ENCODE data around the gene RBM47.
"Not testable (repeated sequence)": the region's sequence is repeated elsewhere in the genome, so short reads cannot be mapped to it uniquely, and the experiment has no call there.

Gene RBM47

DNA sequence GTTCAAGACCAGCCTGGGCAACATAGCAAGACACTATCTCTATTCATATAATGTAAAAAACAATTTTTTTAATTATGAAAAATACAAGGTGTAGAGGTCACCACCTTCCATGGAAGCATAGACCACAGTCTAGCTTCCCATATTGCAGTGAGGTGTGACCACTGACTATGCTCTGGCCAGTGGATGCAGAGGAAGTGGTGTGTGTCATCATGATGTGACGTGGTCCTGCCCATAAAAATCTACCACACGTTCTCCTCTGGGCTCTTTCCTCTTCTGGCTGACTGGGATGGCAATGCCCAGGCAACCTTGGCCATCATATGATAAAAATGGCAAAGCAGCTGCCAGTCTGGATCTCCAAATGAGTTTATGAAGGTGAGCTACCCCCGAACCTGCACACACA is 65.7 kb downstream of the RBM47 start:
- DNase-seq, result peak in 3 of 51 donors; percentile 3 to 13 (median 12)

DNA sequence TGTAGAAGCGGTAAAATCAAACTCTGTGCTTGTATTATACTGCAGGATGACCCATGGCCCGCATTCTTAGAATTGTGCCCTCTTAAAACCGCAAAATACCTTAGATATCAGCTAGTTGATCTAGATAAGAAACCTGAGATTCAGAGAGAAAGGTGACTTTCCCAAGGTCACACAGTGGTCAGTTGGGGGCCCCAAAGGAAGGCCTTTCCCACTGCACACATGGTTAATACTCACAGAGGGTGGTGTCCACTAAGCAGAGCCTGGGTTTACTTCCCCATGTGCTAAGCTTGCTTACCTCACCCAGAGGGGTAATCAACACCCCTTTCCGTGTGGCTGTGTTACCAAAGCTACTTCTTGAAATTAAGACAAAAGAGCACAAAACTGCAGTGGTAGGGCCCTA is 66.3 kb downstream of the RBM47 start:
- no peak for DNase-seq

DNA sequence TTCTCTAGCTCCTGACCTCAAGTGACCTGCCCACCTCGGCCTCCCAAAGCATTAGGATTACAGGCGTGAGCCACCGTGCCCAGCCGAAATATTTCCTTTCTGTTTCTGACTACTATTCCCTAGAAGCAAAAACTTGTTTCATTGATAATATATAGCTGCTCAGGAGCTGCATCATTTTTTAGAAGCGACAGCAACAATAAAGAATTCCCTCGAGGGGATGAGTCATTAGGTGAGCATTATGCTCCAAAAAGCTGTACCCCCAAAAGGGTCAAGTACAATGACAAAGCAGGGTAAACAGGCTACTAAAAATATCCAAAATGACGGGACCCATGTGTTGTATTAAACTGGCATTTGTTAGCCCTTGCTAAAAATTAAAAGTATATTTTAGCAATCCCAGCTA is 67.0 kb downstream of the RBM47 start:
- DNase-seq, result no peak

DNA sequence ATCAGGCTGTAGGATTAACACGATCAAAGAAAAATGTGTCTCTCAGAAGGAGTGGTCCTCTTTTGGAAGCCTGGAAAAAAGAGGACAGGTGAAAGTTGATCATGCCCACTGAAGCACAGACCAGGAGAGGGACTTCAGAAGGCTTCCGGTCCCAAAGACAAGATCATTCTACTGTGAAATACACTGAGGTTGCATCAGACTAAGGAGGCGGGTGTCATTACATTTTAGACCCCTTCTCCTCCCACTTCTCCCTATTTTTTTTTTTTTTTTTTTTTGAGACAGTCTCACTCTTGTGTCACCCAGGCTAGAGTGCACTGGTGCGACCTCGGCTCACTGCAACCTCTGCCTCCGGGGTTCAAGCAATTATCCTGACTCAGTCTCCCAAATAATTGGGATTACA is 67.5 kb downstream of the RBM47 start:
- no peak for DNase-seq

DNA sequence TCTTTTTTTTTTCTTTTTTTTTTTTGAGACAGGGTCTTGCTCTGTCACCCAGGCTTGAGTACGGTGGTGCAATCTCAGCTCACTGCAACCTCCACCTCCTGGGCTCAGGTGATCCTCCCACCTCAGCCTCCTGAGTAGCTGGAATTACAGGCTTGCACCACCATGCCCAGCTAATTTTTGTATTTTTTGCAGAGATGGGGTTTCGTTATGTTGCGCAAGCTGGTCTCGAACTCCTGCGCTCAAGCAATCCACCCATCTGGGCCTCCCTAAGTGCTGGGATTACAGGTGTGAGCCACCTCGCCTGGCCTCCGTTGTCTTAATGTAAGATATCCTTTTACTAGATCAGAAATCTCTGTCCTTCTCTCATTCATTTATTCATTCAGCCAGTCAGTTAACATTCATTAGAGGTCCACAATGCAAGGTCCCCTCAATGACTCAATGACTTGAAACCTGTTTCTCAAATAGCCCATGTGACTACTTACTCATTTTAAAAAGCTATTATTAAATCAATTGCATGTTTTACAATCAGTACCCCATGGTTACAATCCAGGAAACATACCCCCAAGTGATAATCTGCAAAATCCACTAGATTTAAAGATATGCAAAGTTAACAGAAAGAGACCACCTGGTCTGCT is 68.0 kb downstream of the RBM47 start:
- DNase-seq, result not testable (repeated sequence)

DNA sequence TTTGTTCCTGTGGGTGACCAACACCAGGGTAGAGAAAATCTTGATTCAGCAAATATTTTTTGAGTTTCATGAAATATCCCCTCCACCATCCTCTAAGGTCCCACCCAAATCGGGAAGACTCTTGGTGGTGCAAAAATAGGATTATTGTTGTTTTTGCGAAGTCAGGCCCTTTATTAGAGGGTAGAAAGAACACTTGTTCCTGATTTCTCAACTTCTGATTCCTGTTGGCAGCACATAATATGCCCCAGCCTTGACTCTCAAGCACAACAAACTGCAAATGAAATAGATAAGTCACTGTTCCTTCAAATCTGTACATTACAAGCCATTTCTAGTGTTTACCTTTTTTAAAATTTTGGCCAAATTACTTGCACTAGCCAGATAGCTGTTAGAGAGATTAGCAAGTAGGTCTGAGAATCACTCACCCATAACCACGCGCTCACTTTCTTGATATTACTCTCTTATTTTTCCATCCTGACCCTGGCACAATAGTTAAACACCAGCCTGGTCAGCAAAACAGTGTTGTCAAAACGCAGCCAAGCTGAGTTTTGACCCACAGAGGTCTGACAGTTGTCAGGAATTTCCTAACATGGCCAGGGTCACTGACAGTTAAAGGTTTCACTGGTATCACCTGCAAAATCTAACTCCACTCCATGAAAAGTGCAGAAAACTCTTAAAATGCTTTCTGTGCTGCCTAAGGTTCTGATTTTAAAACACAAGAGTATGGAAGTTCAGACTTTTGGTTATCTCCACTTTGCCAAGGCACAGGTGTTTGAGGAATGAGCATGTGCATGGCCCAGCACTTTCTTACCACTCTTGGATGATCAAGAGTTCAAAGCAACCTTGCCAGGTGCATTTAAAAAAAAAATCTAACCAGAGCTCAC is 69.8 kb downstream of the RBM47 start:
- DNase-seq, result peak in 1 of 51 donors; percentile 2

DNA sequence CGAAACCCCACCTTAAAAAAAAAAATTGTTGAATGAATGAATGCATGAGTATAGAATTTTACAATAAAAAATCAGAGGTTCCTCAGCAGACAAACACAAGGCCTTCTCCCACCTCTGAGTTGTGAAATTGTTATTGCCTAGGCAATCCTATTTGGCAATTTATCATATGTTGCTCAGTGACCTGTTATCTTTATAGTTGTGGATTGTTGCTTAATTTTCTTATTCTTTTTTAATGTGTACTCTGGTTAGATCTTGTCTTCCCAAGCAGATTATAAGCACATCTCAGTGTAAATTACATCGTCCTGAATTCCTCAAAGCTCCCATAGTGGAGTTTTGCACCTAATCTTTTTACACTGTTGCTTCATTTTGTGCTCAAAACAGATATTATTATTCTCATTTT is 71.9 kb downstream of the RBM47 start:
- DNase-seq, result no peak

DNA sequence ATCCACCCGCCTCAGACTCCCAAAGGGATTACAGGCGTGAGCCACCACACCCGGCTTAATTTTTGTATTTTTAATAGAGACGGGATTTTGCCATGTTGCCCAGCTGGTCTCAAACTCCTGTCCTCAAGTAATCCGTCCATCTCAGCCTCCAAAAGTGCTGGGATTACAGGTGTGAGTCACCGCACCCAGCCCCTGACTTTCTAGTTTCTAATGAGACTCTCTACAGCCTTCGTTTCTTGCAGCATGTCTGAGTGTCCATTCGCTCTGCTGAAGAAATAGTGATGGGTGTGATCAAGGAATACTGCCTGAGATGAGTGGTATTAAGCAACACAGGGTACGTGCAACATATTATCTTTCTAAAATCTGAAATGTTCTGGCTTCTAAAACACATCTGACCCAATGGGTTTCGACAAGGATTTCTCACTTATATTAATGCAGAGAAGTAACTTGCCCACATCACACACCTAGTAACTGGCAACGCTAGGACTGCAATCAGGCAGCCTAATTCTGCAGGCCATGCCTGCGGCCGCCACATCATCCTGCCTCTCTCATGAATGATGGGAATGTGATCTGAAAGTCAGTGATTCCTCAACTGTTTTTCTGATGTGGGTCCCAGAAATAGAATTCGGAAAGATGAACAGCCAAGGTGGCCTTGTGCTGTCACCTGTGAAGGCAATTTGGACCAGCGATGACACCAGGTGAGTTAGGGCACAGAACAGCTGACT is 74.3 kb downstream of the RBM47 start:
- DNase-seq, result no peak

DNA sequence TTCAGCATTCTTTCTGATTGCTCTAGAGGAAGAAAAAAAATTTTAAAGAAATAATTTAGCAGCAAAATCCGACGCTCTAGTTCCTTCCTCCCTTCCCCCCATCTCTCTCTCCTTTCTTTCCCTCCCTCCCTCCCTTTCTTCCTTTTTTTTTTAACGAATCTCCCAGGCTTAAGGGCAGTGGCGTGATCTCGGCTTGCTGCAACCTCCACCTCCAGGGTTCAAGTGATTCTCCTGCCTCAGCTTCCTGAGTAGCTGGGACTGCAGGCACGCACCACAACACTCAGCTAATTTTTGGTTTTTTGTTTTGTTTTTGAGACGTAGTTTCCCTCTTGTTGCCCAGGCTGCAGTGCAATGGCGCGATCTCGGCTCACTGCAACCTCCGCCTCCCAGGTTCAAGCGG is 75.0 kb downstream of the RBM47 start:
- DNase-seq, result not testable (repeated sequence)

DNA sequence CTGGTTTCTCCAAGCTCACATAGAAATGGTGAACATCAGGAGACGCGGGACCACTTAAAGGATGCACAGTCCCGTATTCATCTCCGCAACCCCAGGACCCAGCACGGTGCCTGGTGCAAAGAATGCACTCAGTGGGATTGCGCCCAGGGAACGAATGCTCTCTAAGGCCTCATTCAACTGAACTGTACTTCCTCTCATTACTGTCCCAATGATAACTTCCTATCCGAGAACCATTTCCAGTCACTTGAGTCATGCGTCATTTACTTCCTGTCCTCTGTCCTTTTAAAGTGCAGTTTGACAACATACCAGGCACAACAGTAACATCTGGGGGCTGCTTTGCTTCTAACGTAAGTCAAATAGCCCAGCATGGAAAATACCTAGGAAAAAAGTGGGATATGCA is 75.7 kb downstream of the RBM47 start:
- peak in 1 of 51 donors; percentile 8 for DNase-seq

DNA sequence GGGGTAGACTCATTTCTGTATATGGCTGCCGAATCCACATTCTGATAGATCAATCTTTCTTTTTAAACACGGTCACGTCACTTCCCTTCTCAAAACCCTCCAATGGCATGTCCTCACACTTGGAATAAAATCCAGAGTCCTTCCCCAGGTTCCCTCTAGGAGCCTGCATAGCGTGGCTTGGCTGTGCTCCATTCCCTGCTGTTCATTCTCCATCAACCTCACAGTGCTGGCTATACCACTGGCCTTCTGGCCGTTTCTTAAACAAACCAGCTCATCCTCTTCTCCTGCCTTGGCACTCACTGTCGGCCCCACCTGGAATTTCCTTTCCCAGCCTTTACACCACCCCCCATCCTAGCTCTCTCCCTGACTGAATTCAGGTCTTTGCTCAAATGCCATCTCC is 77.1 kb downstream of the RBM47 start:
- DNase-seq, result no peak

DNA sequence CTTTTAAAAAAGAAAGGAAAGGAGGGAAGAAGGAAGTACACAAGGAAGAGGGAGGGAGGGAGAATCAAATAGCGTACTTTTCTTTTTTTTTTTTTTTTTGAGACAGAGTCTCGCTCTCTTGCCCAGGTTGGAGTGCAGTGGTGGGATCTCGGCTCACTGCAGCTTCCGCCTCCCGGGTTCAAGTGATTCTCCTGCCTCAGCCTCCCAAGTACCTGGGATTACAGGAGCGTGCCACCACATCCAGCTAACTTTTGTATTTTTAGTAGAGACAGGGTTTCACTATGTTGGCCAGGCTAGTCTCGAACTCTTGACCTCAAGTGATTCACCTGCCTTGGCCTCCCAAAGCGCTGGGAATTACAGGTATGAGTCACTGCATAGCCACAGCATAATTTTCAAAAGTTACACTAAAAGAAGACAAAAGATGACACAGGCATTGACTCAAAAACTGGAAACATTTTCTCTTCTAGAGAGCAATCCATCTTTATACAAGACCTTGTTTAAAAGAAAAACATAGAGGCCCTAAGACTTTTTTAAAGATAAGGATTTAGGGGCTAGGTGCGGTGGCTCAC is 78.0 kb downstream of the RBM47 start:
- not testable (repeated sequence) for DNase-seq

DNA sequence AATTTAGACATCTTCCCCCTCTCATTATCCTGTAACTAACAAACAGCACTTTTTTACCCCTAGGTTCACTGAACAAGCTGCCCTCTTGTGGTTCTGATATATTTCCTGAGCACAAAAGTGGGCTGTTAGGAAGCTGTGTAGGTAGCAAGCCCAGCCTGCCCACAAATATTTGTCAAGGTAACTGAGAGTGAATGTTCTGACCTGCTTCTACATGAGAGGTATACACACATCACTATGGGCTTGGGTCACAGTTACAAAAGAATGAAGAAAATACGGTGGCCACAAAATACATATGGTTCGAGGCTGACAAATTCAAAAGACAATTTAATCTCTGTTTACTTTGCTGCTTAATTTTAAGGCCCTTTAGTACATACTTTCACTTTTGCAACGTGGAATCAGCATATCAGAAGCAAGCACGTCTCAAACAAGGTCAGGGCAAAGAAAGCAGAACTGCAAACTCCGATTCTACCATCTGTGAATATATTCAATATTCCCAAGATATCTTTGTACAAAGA is 78.7 kb downstream of the RBM47 start:
- DNase-seq, result no peak

DNA sequence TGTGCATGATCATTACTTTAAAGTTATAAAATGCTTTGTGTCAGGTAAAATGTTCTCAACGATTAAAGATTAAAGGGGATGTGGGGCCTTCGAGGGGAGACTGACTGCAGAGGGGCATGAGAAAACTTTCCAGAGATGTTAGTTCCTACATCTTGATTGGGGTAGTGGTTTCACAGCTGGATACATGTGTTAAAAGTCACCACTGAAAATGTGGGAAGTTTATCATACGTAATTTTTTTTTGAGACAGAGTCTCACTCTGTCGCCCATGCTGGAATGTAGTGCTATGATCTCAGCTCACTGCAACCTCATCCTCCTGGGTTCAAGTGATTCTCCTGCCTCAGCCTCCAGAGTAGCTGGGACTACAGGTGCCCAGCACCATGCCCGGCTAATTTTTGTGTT is 79.5 kb downstream of the RBM47 start:
- no peak for DNase-seq

DNA sequence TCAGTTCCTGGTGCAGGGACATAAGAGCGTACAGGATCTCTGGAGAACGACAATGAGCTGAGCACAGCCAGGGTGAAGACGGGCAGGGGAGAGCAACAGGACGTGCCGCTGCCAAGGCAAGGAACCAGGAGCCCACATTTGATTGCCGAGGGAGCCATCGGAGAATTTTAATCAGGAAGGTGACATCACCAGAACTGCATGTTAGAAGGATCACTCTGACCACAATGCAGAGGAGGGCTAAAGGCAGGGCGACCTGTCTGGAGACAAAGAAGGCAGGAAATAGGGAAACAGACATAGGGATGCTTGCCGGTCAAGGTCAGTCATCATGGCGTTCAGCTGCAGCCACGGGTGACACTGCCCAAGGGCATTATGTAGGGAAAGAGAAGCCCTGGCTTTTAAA is 81.4 kb downstream of the RBM47 start:
- no peak for DNase-seq

DNA sequence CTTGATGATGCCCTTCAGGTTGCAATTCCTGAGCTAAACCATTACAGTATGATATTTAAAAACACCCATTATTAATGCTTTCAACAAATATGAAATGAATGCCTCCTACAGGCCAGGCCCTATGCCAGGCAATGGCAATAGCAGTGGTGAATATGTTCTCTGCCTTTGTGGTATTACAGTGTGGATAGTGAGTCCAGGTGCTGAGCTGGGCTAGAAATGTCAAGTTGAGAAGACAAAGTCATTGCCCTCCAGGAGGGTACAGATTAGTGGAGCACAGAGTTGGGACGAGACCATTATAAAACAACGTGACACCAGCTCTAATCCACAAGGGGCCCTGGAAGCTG is 81.9 kb downstream of the RBM47 start:
- no peak for DNase-seq

DNA sequence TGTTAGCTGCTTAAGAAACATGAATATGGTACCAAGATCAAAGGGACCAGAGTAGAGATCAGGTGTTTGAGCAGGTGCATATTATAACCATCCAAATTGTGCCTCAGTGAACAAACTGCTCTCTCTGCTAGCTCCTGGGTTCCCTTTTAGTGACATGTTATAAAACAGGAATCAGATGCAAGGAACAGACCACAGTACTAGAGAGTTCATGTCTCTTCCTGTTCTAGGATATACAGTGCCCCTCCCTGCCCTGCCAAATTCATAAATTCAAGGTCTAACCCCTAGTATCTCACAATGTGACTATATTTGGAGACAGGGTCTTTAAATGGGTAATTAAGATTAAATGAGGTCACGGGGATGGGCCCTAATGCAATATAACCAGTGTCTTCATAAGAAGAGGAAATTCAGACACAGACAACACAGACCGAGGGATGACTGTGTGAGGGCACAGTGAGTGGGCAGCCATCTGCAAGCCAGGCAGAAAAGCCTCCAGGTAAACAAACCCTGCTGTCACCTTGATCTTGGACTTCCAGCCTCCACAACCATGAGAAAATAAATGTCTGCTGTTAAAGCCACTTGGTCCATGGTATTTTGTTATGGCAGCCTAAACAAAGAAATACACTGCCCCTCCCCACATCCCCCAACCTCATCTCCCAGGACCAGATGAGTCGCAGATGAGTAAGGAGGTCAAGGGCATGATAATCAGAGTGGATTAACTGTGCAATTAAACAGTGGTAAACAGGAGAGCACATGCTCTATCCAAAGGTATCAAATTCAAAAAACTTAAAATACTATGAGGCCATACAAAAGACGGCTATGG is 82.5 kb downstream of the RBM47 start:
- no peak for DNase-seq

DNA sequence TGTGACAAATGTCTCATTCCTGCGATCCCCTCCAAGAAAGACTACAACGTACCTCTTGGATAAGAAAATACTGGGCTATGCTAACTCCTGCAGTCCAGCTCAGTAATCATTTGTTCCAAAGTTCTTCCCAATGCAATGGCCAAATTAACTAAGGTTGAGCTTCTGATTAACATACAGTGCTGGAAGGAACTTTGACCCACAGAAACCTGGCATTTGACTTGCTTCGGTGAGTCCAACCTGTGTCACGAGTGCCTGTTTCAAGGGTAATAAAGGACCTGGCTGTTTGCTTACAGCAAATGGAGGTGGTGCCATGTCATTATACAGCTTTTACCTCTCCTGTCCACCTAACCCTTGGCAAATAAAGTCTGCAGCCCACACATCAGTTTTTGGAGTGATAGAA is 83.2 kb downstream of the RBM47 start:
- DNase-seq, result no peak

DNA sequence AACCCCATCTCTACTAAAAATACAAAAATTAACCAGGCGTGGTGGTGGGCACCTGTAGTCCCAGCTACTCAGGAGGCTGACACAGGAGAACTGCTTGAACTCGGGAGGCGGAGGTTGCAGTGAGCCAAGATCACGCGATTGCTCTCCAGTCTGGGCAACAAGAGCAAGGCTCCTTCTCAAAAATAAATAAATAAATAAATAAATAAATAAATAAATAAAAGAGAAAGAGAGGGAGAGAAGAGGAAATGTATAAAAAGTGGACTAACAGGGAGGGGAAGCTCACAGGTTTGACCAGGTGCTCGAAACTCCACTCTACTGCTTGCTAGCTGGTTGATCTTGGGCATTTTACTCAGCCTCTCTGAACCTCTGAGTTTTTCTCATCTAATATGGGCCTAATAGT is 84.2 kb downstream of the RBM47 start:
- DNase-seq, result not testable (repeated sequence)

DNA sequence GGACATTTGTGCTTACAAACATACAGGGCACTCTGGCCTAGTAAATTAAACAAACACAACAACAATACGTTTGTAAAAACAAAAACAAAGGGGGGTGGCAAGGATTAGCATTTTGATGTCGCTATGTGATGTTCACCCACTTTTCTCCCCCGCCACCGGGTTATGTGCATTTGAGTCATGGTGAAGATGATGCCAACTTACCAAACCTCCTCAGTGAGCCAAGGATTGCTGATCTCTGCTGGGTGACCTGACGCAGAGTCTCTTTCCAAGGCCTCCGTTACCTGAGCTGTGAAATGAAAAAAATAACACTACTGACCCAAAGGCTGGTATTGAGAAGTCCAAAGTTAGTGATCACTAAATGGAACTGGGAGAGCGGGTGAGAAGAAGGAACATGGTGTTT is 85.4 kb downstream of the RBM47 start:
- no peak for DNase-seq

DNA sequence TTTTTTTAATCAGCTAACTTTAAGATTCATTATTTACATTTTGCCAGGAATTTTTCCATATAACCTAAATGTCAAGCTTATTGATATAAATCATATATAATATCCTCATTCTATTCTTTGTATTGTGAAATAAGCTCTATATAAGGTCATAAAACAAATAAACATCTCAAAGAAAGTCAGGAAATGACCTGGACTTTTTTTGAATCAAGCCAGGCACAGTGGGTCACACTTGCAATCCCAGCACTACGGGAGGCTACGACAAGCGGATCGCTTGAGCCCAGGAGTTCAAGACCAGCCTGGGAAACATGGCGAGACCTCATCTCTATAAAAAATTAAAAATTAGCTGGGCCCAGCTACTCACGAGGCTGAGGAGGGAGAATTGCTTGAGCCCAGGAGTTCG is 88.9 kb downstream of the RBM47 start:
- DNase-seq, result no peak

Data from hypothalamus (tissue), 51 donors.